GM23338 (cell line): ENCODE results near the gene DNAH10. TPM values are rescaled to one million over a fixed set of nuclear protein-coding genes. Genes with fewer than 3 reads are reported as not detected.

Source experiments
- ATAC-seq: fragments of 200-7000 bp; cut with Tn5 transposase; 3 replicates; pipeline ENCODE4 v1.9.1; 2020
- DNase-seq: peaks from one replicate; pipeline ENCODE4 v3.0.0-alpha.2; 2015; ENCODE audit warnings: low spot score
- H2AFZ ChIP-seq: fragments of 200-600 bp; sonication (generic); 2 replicates; pipeline ENCODE4 v1.8.0; 2016; ENCODE audit warnings: antibody characterized with exemption, mild to moderate bottlenecking, moderate library complexity
- H3F3A ChIP-seq: fragments of 200-600 bp; sonication (generic); replicated peaks from 2 replicates; pipeline ENCODE4 v1.8.0; 2017; ENCODE audit warnings: antibody characterized with exemption, mixed run types, low read depth
- H3K27ac ChIP-seq: fragments of 200-600 bp; sonication (generic); 2 replicates; pipeline ENCODE4 v1.6.1; 2016; ENCODE audit warnings: low read depth
- H3K27me3 ChIP-seq: fragments of 200-600 bp; sonication (generic); 2 replicates; pipeline ENCODE4 v1.8.0; 2016; ENCODE audit warnings: mild to moderate bottlenecking, mixed run types, moderate library complexity; ENCODE audit not compliant: insufficient read depth
- H3K36me3 ChIP-seq: fragments of 200-600 bp; sonication (generic); 2 replicates; pipeline ENCODE4 v1.8.0; 2016; ENCODE audit warnings: mild to moderate bottlenecking; ENCODE audit not compliant: insufficient read depth
- H3K4me1 ChIP-seq: fragments of 200-600 bp; sonication (generic); 2 replicates; pipeline ENCODE4 v1.8.0; 2016; ENCODE audit warnings: mild to moderate bottlenecking, moderate library complexity; ENCODE audit not compliant: insufficient read depth
- H3K4me2 ChIP-seq: fragments of 200-600 bp; sonication (generic); 2 replicates; pipeline ENCODE4 v1.7.1; 2017; ENCODE audit warnings: mixed run types
- H3K4me3 ChIP-seq: fragments of 200-600 bp; sonication (generic); 2 replicates; pipeline ENCODE4 v1.6.1; 2016; ENCODE audit warnings: mixed run types
- H3K79me2 ChIP-seq: fragments of 200-600 bp; sonication (generic); replicated peaks from 2 replicates; pipeline ENCODE4 v1.8.0; 2017; ENCODE audit warnings: mild to moderate bottlenecking; ENCODE audit not compliant: insufficient read depth
- H3K9me2 ChIP-seq: fragments of 200-600 bp; sonication (generic); 2 replicates; pipeline ENCODE4 v1.8.0; 2017; ENCODE audit not compliant: insufficient read depth
- H4K20me1 ChIP-seq: fragments of 200-600 bp; sonication (generic); replicated peaks from 2 replicates; pipeline ENCODE4 v1.8.0; 2017; ENCODE audit warnings: mild to moderate bottlenecking; ENCODE audit not compliant: insufficient read depth
- H3K27ac Mint-ChIP-seq: 2 replicates; pipeline ENCODE4 v1.8.0; 2020; ENCODE audit warnings: inconsistent platforms, mild to moderate bottlenecking, moderate library complexity, mixed read lengths
- H3K27me3 Mint-ChIP-seq: 3 replicates; pipeline ENCODE4 v1.8.0; 2022; ENCODE audit warnings: low read depth, mild to moderate bottlenecking, moderate library complexity, mixed read lengths, inconsistent platforms; ENCODE audit not compliant: insufficient read depth, poor library complexity
- H3K36me3 Mint-ChIP-seq: 3 replicates; pipeline ENCODE4 v1.8.0; 2021; ENCODE audit warnings: low read depth, mild to moderate bottlenecking, inconsistent platforms, moderate library complexity, mixed read lengths
- H3K4me1 Mint-ChIP-seq: 3 replicates; pipeline ENCODE4 v1.8.0; 2020; ENCODE audit warnings: mild to moderate bottlenecking, inconsistent platforms, mixed read lengths
- H3K4me3 Mint-ChIP-seq: 3 replicates; pipeline ENCODE4 v1.8.0; 2021; ENCODE audit warnings: moderate library complexity, mild to moderate bottlenecking, inconsistent platforms, mixed read lengths
- H3K9me3 Mint-ChIP-seq: 3 replicates; pipeline ENCODE4 v1.8.0; 2020; ENCODE audit warnings: moderate library complexity, mild to moderate bottlenecking, inconsistent platforms, mixed read lengths
- CTCF ChIP-seq, 2 experiments: fragments of 200-600 bp in 1 of 2; sonication (generic) in 1 of 2; conservative IDR thresholded peaks; 2 replicates each; pipeline versions ENCODE4 v1.5.1 to v1.6.1; 2016 to 2017; ENCODE audit warnings: antibody characterized with exemption in 2 of 2, low read depth in 2 of 2, mild to moderate bottlenecking in 2 of 2, moderate library complexity in 1 of 2
- EZH2 ChIP-seq: fragments of 200-600 bp; sonication (generic); IDR thresholded peaks from one replicate; pipeline ENCODE4 v1.8.0; 2017; ENCODE audit warnings: antibody characterized with exemption, mild to moderate bottlenecking, low read depth; ENCODE audit not compliant: unreplicated experiment
- JUNB ChIP-seq: IDR thresholded peaks from one replicate; pipeline ENCODE4 v1.6.1; 2016; ENCODE audit warnings: antibody characterized with exemption; ENCODE audit not compliant: unreplicated experiment
- NANOG ChIP-seq: IDR thresholded peaks from 2 replicates; pipeline ENCODE4 v1.6.1; 2016; ENCODE audit warnings: antibody characterized with exemption, borderline replicate concordance
- POLR2AphosphoS5 ChIP-seq: IDR thresholded peaks from 2 replicates; pipeline ENCODE4 v1.6.1; 2016; ENCODE audit warnings: antibody characterized with exemption, low read depth
- STAT1 ChIP-seq: IDR thresholded peaks from one replicate; pipeline ENCODE4 v1.6.1; 2016; ENCODE audit warnings: antibody characterized with exemption; ENCODE audit not compliant: unreplicated experiment
- ZNF114 ChIP-seq: fragments of 250-450 bp; sonication (Bioruptor Pico); IDR thresholded peaks from 2 replicates; pipeline ENCODE4 v1.5.0; 2020; ENCODE audit warnings: mild to moderate bottlenecking, moderate library complexity
- ZNF331 ChIP-seq: fragments of 250-450 bp; sonication (Bioruptor Pico); IDR thresholded peaks from 2 replicates; pipeline ENCODE4 v1.5.0; 2020; ENCODE audit warnings: low read depth, mild to moderate bottlenecking, moderate library complexity
- polyA plus RNA-seq: library from polyadenylated mRNA; unstranded; fragments of >200 nt; fragmentation: Nextera tagmentation; extraction: Ambion mirVana; gene quantifications from 2 replicates; pipeline ENCODE4 v1.2.1, GENCODE V29; 2016
- total RNA-seq: library from RNA; depleted of rRNA; stranded (reverse); fragments of >200 nt; shearing (Covaris generic); gene quantifications from 2 replicates; pipeline ENCODE4 v1.2.3, GENCODE V29; 2014
- TF ChIP-seq, protein P1 (sequence below): fragments of 250-450 bp; sonication (Bioruptor Pico); IDR thresholded peaks from 2 replicates; pipeline ENCODE4 v1.5.0; 2020; ENCODE audit warnings: mild to moderate bottlenecking, moderate library complexity
- TF ChIP-seq, protein P2 (sequence below): IDR thresholded peaks from 2 replicates; pipeline ENCODE4 v1.6.1; 2016; ENCODE audit warnings: antibody characterized with exemption

DNAH10 gene
- total and polyA plus RNA-seq, 2 experiments from 2014 or later: 0.03 TPM

- TF ChIP-seq, protein P1, sequence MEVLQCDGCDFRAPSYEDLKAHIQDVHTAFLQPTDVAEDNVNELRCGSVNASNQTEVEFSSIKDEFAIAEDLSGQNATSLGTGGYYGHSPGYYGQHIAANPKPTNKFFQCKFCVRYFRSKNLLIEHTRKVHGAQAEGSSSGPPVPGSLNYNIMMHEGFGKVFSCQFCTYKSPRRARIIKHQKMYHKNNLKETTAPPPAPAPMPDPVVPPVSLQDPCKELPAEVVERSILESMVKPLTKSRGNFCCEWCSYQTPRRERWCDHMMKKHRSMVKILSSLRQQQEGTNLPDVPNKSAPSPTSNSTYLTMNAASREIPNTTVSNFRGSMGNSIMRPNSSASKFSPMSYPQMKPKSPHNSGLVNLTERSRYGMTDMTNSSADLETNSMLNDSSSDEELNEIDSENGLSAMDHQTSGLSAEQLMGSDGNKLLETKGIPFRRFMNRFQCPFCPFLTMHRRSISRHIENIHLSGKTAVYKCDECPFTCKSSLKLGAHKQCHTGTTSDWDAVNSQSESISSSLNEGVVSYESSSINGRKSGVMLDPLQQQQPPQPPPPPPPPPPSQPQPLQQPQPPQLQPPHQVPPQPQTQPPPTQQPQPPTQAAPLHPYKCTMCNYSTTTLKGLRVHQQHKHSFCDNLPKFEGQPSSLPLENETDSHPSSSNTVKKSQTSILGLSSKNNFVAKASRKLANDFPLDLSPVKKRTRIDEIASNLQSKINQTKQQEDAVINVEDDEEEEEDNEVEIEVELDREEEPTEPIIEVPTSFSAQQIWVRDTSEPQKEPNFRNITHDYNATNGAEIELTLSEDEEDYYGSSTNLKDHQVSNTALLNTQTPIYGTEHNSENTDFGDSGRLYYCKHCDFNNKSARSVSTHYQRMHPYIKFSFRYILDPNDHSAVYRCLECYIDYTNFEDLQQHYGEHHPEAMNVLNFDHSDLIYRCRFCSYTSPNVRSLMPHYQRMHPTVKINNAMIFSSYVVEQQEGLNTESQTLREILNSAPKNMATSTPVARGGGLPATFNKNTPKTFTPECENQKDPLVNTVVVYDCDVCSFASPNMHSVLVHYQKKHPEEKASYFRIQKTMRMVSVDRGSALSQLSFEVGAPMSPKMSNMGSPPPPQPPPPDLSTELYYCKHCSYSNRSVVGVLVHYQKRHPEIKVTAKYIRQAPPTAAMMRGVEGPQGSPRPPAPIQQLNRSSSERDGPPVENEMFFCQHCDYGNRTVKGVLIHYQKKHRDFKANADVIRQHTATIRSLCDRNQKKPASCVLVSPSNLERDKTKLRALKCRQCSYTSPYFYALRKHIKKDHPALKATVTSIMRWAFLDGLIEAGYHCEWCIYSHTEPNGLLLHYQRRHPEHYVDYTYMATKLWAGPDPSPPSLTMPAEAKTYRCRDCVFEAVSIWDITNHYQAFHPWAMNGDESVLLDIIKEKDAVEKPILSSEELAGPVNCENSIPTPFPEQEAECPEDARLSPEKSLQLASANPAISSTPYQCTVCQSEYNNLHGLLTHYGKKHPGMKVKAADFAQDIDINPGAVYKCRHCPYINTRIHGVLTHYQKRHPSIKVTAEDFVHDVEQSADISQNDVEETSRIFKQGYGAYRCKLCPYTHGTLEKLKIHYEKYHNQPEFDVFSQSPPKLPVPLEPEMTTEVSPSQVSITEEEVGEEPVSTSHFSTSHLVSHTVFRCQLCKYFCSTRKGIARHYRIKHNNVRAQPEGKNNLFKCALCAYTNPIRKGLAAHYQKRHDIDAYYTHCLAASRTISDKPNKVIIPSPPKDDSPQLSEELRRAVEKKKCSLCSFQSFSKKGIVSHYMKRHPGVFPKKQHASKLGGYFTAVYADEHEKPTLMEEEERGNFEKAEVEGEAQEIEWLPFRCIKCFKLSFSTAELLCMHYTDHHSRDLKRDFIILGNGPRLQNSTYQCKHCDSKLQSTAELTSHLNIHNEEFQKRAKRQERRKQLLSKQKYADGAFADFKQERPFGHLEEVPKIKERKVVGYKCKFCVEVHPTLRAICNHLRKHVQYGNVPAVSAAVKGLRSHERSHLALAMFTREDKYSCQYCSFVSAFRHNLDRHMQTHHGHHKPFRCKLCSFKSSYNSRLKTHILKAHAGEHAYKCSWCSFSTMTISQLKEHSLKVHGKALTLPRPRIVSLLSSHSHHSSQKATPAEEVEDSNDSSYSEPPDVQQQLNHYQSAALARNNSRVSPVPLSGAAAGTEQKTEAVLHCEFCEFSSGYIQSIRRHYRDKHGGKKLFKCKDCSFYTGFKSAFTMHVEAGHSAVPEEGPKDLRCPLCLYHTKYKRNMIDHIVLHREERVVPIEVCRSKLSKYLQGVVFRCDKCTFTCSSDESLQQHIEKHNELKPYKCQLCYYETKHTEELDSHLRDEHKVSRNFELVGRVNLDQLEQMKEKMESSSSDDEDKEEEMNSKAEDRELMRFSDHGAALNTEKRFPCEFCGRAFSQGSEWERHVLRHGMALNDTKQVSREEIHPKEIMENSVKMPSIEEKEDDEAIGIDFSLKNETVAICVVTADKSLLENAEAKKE: no peak
- no peak for TF ChIP-seq JUNB
- TF ChIP-seq POLR2AphosphoS5: no peak
These were observed 128.9 kb downstream of the DNAH10 start (continued) for GRCh38 chr12:123891011-123891410.

DNA sequence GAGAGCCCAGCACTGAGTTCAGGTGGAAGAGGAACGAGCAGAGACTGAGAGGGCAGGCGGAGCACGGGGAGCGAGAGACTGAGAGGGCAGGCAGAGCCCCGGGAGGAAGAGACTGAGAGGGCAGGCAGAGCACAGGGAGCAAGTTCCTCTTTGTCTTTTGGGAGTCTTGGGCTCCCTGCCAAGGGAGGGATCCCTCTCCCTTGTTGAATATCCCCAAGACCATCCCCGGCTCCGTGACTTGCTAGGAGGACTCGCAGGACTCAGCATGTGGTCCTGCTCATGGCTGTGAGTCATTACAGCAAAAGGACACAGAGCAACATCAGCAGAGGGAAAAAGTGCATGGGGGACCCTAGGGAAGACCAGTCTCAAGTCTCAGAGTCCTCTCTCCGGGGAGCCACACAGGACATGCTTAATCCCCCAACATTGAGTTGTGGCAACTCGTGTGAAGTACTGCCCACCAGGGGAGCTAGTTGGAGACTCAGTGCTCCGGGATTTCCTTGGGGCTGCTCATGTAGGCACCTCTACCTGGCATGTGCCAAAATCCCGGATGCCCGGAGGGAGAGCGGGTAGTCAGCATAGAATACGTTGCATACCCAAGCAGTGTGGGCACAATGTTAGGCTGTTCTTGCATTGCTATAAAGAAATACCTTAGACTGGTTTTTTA is 129.5 kb downstream of the DNAH10 start:
- H3F3A ChIP-seq: no peaks in the 10 kb centered on the region
- H3K4me2 ChIP-seq: no peak overlapping the region
- no peaks in the 10 kb centered on the region for H3K36me3 ChIP-seq
- Mint-ChIP-seq H3K27ac (no peak overlapping the region), H3K4me1 (peaks cover 13% of the 10 kb centered on the region), H3K9me3 (no peaks in the 10 kb centered on the region; the same call in 2 of the 3 replicates), H3K4me3 (no peak overlapping the region), H3K36me3 (no peaks in the 10 kb centered on the region), H3K27me3 (peaks cover 10% of the 10 kb centered on the region)
- DNase-seq: no peak
- no peak overlapping the region for H3K4me3 ChIP-seq
- ATAC-seq: peak; percentile 37
- H3K27me3 ChIP-seq: no peaks in the 10 kb centered on the region
- H3K79me2 ChIP-seq: no peaks in the 10 kb centered on the region
- TF ChIP-seq EZH2: no peak
- no peak for TF ChIP-seq STAT1
- no peak for TF ChIP-seq CTCF (conservative IDR thresholded peaks at IDR 0.05; ENCODE audit: low read depth in 2 of 2)
- no peak for TF ChIP-seq NANOG
- no peak for TF ChIP-seq ZNF331
- TF ChIP-seq, protein P2, sequence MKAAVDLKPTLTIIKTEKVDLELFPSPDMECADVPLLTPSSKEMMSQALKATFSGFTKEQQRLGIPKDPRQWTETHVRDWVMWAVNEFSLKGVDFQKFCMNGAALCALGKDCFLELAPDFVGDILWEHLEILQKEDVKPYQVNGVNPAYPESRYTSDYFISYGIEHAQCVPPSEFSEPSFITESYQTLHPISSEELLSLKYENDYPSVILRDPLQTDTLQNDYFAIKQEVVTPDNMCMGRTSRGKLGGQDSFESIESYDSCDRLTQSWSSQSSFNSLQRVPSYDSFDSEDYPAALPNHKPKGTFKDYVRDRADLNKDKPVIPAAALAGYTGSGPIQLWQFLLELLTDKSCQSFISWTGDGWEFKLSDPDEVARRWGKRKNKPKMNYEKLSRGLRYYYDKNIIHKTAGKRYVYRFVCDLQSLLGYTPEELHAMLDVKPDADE: no peak
- no peak for TF ChIP-seq ZNF114 (CRISPR knock-in tag)
- no peaks in the 10 kb centered on the region for H3K9me2 ChIP-seq
- H3K27ac ChIP-seq: no peak overlapping the region
- 0 out of 2 replicates have a peak overlapping the region, but pooled peaks have one; percentile 38 for H2AFZ ChIP-seq
- no peaks in the 10 kb centered on the region for H4K20me1 ChIP-seq
- no peaks in the 10 kb centered on the region for H3K4me1 ChIP-seq
